GM18505 (cell line): ENCODE measurements around the gene FAM227A.

Experiments
- ATAC-seq: cut with Tn5 transposase; IDR thresholded peaks from one replicate; pipeline ENCODE4 v1.9.1; 2021; ENCODE audit not compliant: unreplicated experiment
- POLR2A ChIP-seq: IDR thresholded peaks from 4 replicates; pipeline ENCODE4 v1.6.1; 2011; ENCODE audit warnings: borderline replicate concordance; ENCODE audit not compliant: insufficient read depth, insufficient read length; ENCODE audit errors: extremely low read depth

The FAM227A gene

DNA sequence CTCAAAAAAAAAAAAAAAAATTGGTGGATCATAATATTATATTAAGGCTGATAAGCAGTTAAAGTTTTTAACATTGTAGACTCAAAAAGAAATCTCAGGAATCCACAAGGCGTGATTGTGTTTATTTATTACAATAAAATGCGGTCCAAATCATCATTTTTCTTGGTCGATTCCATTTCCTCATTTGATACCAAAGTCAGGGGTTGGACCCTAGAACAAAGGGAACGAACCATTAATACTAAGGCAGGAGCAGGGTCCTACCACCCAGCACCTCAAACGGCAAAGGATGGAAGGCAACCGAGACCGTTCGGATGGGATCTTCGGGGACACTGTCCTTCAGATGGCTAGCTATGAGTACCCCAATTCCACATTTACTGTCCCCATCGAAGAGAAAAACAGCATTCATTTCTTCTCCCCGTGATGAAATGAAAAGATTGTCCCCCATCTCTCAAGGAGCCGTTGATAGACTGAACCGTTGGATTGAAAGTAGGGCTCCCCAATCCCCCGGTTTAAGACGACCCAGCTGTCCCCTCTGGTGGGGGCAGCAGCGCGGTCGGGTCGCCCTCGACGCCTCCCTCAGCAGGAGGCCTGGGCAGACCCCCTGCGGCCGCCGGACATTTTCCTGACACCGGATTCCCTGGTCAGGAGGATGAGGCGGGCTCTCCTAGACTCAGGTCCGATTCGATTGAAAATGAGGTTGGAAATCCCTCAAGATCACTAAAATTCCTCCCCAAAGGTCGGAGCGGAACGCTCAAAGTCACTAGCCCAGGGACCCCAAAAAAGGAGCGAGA, 86.8 kb downstream of the FAM227A start:
- no peak for TF ChIP-seq POLR2A
- ATAC-seq, result no peak

DNA sequence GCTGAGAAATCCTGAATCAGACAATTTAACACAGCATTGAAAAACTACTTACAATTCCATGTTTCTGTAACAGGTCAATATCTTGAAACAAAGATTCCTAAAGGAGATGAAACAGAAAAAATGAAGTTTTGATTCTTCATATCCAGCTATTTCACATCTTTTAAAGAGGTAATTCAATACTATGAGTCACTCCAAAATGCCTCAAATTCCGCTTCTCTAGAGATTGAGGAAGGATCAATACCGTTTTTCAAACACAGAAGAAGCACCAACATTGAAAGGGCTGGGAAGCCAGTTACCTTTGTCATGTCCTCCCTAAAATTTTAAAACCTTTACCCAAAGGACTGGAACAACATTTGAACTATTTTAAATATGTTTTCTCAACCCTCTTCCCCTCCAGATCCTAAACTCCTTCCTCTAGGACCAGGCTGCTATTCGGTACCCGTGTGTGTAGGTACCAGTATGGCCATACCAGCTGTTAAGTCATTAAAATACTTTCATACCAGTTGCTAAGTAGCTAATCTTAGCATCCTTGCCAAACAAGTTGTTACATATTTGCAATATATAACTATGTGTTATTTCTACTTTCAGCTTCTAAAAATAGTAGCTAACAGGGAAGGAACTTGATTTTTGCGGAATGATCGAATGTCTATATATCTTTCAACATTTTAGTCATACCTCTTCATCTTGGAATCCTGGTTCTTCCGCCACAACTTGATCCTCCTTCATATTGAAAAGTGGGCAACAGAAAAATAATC, 88.5 kb downstream of the FAM227A start:
- no peak for TF ChIP-seq POLR2A
- no peak for ATAC-seq

DNA sequence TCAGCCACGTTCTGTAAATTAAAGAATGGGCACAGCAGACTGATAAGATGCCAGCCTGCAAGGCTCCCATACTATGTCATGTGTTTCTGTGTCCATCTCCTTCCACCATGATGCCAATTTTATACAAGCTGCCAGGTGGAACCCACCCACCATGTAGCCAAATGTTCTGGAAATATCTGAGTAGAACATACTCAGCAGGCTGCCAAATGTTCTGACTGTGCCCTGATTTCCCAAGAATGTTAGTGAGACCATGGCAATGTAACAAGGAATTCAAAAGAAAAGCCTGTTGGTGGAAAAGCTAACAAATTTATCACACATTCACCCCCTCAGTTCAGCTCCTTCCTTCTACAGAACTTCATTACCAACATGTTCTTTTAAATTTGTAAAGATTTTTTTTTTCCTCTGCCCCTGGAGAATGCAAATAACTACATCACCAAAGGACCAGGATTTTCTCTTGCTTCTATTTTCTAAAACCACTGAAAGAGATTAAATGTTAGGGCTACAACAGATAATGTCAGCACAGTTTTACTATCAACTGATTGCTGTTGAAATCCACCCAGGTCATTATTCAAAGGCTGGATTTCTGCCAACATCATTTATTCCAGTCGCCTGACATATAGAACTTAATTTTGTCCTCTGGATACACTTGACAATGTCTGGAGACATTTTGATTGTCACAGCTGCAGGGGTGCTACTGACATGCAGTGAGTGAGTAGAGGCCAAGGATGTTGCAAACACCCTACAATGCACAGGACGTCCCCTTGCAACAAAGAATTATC, 89.3 kb downstream of the FAM227A start:
- no peak for TF ChIP-seq POLR2A
- no peak for ATAC-seq

DNA sequence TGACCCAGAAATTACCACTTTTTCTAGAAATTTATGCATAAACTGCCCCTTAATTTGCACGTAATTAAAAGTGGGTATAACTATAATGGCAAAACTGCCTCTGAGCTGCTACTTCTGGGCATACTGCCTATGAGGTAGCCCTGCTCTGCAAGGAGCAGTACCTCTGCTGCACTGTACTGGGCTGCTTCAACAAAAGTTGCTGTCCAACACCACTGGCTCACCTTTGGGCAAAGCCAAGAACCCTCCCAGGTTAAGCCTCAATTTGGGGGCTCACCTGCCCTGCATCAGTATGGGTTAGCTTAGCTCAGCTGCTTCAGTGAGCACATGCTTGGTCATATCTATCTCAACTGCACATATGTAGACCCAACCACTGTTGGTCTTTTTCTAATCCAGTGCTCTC, 90.8 kb downstream of the FAM227A start:
- no peak for ATAC-seq
- TF ChIP-seq POLR2A, result no peak

DNA sequence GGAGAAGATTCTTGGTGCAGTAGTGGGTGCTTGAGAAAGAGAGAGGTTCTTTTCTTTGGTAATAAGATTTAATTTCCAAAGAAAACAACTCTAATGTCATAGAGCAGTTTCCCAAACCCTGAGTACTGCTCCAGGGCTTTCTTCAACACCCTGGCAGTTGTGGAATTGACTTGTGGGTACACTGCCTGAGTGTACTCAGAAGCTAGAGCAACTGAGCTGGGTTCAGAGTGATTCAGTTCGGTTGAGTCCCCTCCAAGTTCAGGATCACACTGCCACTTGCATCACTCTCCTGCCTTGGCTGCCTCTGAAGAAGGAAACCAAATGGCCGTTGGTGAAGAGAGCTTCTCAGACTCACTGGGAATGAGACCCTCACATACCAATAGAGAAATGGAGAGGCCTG, 91.5 kb downstream of the FAM227A start:
- no peak for TF ChIP-seq POLR2A
- no peak for ATAC-seq

DNA sequence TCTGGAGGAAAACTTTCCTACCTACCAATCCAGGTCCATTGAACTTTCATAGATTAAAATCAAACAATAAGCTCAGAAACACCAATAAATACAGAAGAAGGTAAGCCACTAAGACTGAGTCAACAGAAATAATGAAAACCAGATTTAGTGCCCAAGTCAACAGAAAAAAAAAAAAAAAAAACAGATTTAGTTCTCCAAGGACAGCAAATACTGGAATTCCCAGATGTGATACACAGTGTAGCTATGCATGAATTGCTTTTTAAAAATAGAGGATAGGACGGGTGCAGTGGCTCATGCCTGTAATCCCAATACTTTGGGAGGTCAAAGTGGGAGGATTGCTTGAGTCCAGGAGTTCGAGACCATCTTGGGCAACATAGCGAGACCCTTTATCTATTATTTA, 101.9 kb downstream of the FAM227A start:
- ATAC-seq, result no peak
- TF ChIP-seq POLR2A, result no peak

DNA sequence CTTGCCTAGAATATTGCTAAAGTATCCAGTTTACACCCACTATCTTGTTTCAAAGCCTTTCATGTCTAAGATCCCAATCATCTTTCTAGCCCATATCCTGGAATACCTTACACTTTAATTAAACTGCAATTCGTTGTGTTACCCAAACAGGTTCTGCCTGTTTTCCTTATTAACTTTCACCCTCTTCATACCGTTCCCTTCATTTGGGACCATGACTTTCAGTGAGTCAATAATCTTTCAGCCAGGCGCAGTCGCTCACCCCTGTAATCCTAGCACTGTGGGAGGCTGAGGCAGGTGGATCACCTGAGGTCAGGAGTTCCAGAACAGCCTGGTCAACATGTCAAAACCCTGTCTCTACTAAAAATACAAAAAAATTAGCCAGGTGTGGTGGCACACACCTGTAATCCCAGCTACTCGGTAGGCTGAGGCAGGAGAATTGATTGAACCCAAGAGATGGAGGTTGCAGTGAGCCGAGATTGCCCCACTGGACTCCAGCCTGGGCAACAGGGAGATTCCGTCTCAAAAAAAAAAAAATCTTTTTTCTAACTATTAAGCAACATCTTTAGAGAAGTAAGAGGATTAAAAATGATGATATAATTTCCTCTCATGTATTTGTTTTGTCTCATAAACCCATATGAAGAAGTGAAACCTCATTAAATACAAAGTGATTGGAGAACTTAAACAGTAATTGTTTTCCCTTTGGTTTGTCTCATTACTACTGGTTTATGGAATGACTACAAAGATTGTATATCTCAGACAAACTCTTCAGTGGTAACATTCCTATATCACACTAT, 106.9 kb downstream of the FAM227A start:
- no peak for TF ChIP-seq POLR2A
- no peak for ATAC-seq

DNA sequence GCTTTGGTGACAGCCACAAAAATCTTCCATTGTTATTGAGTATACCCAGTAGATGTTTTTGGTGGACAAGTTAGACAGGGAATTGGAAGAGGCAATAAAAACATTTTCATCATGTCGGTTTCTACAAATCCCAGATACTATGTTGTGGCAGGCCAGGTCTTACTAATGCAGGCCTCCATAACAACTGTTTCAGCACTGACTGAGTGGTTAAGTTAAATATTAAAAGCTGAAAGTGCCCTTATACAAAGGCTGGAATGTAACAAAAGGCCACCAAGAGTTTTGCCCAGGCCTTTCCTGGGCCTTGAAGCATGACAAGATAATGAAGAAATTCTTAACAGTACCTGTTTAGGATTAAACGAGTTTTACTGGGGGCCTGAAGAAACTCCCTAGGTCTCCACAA, 115.5 kb downstream of the FAM227A start:
- no peak for TF ChIP-seq POLR2A
- no peak for ATAC-seq

DNA sequence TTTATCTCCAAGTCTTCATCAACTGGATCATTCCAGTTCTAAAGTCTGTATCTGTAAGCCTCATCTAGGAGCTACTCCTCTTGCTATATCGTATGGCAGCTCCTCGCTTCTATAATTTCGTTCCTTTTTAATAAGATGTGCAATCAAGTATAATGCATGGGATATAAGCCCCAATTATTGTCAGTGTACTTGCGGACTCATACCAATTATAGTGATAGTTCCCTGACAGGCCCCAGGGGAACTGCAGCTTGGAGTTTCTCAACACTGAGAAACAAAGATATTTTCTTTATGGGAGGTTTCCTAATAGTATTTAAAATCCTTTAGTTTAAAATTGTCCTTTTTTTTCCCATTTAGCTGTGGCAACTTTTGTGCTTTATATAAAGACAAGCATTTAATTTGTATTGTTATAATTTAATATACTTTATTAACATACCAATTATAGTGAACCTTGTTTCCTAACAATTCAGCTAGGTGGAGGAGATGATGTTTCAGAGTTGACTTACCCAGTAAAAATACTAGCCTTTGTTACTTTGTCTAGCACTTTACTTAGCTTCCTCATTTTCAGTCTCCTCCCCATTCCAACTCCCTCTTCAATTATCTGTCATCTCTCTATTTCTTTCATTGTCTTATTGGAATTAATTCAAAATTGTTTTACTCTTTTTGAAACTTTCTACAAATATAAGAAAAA, 124.8 kb downstream of the FAM227A start:
- no peak for ATAC-seq
- TF ChIP-seq POLR2A, result no peak
